GM18498 (cell line): ENCODE measurements around the gene CASKIN2.

ENCODE experiments used
- ATAC-seq: cut with Tn5 transposase; IDR thresholded peaks from one replicate; pipeline ENCODE4 v1.9.1; 2021; ENCODE audit warnings: mild to moderate bottlenecking, moderate library complexity; ENCODE audit not compliant: unreplicated experiment

The CASKIN2 gene

GRCh38 chr17:75507733-75508719 lies 7.3 kb downstream of the CASKIN2 start:
- no peak for ATAC-seq

DNA sequence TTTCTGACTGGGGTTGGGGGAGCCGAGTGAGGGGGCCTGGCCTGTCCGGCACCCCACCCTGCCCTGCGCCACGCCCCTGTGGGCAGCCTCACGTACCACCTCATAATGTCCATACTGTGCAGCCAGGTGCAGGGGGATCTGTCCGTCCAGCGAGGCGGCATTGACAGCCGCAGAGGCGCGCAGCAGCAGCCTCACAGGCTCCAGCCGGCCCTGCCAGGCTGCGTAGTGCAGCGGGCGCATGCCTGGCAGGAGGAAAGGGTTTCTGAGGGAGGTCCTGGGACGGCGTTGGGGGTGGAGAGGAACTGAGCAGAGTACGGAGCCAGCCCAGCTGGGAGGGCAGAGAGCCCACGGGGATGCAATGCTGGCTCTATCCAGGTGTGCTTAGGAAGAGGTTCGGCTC lies 8.4 kb downstream of the CASKIN2 start:
- no peak for ATAC-seq

DNA sequence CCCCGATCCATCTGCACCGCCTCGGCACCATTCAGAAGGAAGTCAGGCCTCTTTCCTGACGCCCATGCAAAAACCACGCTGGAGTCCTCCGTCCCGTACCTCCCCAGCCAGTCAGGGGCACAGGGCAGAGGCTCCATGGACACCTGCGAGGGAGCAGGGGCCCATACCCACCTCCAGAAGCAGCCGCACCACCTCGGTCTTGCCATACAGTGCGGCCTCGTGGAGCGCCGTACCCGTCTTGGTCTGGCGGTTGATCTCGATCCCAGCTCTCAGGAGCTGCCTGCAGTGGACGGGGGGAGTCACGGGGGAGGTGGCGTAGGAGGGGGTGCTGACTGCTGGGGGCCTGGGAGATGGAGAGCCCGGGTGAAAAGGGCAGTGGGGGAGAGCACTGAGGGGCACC lies 9.2 kb downstream of the CASKIN2 start:
- no peak for ATAC-seq

DNA sequence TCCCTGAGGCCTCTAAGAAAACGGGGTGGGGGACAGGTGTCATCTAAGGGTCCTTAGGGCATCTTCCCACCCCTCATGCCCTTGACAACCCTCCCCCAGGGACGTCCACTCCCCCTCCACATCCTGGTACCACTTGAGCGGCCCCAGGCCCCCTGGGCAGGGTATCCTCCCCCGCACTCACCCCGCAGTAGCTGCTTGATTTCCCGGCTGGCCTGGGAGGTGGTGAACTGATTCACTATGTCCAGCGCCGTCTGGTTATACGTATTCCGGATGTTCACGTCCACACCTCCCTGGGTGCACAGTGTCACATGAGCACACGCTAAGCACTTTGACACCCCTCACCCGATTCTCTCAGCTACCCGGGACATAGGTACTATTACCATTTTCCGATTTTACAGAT lies 9.7 kb downstream of the CASKIN2 start:
- no peak for ATAC-seq

GRCh38 chr17:75505152-75505409 lies 10.3 kb downstream of the CASKIN2 start:
- no peak for ATAC-seq

DNA sequence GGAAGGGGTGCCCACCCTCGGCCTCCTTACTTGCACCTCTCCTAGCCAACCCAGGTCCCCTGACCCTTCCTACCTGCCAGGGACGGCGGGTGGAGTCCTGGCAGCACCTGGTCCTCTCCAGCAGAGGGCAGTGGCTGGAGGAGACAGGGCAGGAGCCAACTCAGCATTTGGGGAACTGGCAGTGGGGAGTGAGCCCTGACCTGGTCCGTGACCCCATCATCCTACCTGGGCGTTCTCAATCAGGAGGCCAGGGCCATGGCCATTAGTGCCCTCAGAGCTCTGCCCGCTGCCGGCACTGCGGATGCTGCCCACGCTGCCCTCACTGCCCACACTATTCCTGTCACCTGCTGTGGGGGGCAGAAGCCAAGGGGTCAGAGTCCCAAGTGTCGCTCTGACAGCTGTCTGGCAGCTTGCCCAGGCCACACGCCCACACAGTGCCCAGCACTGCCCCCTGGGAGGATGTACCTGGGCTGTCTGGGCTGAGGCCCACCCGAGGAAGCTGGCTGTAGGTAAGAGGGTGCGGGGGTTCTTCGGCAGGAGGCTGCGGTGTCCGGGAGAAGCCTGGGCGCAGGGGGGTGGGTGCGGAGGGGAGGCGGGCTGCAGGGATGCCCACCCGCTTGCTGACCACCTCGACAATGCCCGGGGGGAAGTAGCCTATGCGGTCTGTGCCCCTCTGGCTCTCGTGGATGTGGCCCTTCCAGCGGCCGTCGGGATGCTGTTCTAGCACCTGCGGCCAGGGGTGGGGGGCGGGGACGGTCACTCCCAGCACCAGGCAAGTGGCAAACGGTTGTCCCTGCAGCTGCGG lies 10.8 kb downstream of the CASKIN2 start:
- ATAC-seq: no peak

- ATAC-seq: no peak
Measured at GRCh38 chr17:75503976-75504346, 11.4 kb downstream of the CASKIN2 start.

GRCh38 chr17:75503337-75503950 lies 11.9 kb downstream of the CASKIN2 start:
- ATAC-seq: no peak

GRCh38 chr17:75502721-75503329 lies 12.5 kb downstream of the CASKIN2 start:
- no peak for ATAC-seq

DNA sequence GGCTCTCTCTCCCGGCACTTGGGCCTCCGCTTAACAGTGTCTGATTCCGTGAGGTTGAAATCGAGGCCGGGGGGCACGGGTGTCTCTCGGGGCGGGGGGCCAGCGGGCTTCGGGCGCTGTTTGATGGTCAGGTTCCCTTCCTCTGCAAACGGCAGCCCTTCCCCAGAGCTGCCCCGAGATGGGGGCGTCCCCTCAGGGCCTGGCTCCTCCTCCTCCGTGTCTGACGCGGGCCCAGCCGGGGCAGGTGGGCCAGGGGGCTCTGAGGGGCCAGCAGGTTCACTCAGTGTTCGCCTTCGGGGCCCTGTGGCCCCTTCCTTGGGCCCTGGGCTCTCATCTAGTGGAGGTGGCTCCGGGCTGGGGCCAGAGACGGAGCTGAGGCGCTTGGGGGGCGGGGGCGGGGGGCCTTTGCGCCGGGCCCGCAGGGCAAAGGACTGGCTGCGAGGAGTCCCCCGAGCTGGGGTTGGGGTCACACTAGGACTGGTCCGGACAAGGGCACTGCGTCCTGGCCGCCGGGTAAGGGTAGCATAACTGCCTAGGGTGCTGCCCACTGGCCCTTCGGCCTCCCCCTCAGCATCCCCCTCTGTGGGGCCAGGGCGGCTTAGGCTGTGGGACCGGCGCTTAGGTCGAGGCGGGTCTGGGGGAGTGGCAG lies 13.1 kb downstream of the CASKIN2 start:
- no peak for ATAC-seq

- ATAC-seq: no peak
Measured at GRCh38 chr17:75501378-75502071, 13.8 kb downstream of the CASKIN2 start.

GRCh38 chr17:75500419-75501216 lies 14.7 kb downstream of the CASKIN2 start:
- no peak for ATAC-seq

DNA sequence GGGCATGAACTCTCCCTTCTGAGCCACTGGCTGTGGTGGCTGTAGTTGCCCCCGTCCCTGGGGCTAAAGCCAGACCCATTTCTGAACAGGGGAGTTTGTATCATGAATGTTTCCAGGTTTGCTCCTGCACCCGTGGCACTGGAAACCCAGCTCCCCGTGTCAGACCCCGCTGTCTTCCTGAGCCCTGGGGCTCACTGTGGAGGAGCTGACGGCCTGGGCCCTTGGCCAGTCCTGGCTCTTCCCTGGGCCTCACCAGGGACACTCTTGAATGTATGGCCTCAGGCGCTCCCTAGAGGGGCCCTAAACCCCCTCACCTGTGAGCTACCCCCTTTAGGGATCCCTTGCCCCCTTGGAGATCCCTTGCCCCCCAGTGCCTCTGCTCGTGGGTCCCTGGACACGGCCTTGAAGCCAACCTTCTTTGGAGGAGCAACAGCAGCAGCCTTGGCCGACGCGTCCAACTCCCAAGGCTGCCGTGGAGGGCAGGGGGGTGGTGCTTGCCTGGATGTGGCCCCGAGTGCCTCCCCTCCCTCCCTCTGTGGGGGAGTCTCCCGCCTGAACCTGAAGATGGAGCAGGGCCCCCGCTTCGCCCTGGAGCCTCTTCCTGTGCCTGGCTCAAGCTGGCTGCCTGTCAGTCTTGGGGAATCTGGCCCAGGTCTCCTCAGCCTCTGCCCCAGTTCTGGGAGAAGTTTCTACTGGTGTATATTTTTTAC lies 15.9 kb downstream of the CASKIN2 start:
- ATAC-seq: no peak

DNA sequence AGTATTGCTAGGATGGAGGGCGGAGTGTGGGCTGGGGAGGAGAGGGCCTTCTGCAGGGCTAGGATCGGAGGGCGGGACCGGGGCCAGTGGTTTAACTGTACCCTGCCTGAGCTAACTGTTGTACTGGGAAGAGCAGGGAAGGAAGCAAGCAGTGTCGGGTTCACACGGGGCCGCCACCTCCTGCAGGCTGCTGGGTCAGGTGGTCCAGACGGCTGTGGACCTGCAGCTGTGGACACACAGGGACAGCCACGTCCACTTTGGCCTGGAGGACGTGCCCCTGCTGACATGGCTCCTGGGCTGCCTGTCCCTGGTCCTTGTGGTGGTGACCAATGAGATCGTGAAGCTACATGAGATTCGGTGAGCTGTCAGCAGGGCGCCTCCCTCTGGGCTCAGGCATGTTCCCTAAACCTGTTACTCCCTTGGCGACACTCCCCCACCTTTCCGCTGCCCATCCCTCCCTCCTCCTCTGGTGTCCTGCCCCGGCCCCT lies 16.6 kb downstream of the CASKIN2 start:
- no peak for ATAC-seq

DNA sequence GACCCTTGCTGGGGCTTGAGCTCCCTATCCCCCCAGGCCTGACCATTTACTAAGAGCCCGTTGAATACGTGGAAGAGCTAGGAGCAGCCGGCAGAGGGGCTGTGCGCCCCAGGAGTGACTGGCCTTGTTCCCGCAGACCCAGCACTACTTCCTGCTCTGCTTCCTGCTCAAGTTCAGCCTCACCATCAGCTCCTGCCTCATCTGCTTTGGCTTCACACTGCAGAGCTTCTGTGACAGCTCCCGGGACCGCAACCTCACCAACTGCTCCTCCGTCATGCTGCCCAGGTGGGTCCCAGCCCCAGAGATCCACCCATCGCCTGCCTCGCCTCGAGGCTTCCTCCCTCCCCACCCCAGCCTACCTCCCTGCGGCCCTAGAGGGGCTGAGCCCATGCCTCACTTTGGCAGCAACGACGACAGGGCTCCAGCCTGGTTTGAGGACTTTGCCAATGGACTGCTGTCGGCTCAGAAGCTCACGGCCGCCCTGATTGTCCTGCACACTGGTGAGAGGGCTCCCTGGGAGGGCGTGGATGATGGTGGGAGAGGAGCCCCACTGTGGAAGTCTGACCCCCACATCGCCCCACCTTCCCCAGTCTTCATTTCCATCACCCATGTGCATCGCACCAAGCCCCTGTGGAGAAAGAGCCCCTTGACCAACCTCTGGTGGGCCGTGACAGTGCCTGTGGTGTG lies 17.2 kb downstream of the CASKIN2 start:
- no peak for ATAC-seq

DNA sequence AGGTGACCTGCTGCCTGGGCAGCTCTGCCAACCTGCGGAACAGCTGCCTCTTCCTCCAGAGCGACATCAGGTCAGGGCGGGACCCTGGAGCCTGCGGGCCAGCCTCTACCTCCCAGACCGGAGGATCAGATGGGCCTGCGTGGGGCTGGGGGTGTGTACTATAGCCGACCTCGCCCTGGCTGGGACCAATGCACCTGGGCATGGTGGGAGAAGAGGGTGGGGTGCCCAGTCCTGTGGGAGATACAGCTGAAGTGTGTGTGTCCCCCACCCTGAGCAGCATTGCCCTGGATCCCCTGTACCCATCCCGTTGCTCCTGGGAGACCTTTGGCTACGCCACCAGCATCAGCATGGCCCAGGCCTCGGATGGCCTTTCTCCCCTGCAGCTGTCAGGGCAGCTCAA lies 19.3 kb downstream of the CASKIN2 start:
- no peak for ATAC-seq

DNA sequence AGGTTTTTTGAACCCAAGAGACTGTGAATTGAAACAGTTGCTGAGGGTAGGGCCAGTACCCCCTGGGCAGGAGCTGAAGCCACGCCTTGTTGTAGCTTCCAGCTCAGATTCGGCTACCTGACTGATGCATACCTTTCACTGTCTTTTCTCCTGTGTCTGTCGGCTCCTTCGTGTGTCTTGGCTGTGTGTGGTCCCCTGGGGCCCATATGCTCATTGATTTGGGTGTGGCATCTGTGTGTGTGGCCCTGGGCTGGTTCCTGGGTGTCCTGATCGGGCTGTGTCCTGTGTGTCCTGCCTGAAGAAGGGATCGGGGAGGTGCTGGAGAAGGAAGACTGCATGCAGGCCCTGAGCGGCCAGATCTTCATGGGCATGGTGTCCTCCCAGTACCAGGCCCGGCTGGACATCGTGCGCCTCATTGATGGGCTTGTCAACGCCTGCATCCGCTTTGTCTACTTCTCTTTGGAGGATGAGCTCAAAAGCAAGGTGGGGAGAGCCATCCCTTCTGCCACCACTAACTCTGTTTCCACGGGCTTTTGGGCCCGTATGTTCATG lies 20.9 kb downstream of the CASKIN2 start:
- no peak for ATAC-seq
